ENCODE results near the gene MED19.
"Not testable (repeated sequence)": the region's sequence is repeated elsewhere in the genome, so short reads cannot be mapped to it uniquely, and the experiment has no call there.

Gene MED19

GRCh38 chr11:57704932-57705331 is 7.1 kb downstream of the MED19 start:
- DNase-seq: no peak

GRCh38 chr11:57703341-57703740 is 8.7 kb downstream of the MED19 start:
- no peak for DNase-seq

GRCh38 chr11:57700425-57700824 is 11.6 kb downstream of the MED19 start:
- no peak for DNase-seq

DNA sequence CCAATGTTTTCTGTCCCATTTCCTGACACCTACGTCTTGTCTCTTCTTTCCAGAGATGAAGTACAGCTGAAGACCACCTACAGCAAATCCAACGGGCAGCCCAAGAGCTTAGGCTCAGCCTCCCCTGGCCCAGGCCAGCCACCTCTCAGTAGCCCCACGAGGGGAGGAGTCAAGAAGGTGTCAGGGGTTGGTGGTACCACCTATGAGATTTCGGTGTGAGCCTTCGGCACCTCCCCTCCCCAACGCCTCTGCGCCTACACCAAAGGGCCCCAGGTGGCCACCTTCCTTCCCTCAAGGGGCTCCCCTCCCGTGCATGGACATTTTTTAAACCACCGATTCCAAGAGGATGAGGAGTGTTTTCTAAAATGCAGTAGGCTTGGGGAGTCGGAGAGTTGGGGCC is 12.2 kb downstream of the MED19 start:
- DNase-seq: no peak

DNA sequence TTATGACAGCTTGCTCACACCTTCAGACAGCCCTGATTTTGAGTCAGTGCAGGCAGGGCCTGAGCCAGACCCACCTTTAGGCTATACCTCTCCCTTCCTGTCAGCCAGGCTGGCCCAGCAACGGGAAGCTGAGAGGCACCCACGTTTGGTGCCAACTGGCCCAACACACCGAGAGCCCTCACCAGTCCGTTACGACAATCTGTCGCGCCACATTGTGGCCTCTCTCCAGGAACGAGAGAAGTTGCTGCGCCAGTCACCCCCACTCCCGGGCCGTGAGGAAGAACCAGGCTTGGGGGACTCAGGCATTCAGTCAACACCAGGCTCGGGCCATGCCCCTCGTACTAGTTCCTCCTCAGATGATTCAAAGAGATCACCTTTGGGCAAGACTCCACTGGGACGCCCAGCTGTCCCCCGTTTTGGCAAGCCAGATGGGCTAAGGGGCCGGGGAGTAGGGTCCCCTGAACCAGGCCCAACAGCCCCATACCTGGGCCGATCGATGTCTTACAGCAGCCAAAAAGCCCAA is 13.1 kb downstream of the MED19 start:
- DNase-seq: no peak

DNA sequence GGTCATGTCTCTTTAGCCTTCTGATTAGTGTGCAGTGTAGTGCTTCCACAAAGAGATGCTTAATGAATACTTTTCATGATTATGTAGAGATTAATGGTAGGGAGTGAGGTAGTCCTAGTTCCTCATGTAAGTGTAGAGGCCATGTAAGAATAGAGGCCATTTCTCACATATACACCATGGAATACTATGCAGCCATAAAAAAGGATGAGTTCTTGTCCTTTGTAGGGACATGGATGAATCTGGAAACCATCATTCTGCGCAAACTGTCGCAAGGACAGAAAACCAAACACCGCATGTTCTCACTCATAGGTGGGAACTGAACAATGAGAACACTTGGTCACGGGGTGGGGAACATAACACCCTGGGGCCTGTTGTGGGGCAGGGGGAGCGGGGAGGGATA is 21.5 kb downstream of the MED19 start:
- not testable (repeated sequence) for DNase-seq

DNA sequence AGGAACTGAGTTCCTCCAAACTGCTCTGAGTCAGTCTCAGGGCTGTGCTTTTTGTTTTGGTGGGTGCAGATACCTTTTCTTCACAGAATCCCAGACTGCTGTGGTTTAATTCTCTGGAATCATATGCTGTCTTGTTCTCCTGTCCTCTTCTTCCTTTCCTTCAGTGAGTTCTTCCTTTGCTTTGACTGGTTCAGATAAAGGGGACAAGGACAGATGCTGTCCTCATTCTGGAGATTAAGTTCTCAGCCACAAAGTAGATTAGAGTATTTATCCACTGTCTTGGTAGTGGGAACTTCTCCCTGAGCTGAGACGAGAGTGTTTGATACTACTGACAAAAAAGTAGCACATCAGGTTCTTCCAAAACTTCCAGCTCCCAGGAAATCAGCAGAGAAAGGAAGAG is 30.8 kb downstream of the MED19 start:
- DNase-seq: no peak

DNA sequence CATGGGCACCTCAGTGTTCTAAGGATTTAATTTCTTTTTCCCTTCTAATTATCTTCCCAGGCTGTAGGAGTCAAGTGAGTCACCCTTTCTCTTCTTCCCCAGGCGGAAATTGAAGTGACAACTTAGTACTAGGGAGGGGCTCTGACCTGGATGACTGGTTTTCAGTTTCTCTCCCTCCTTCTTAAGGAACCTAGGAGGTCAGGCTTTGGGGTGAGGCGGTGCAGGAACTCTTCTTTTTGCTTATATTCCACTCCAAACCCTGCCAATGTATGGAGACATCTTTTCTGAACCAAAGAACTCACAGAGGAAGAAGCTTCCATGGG is 31.5 kb downstream of the MED19 start:
- no peak for DNase-seq

- DNase-seq: no peak
These were observed 32.6 kb downstream of the MED19 start for GRCh38 chr11:57679396-57679795.

GRCh38 chr11:57675176-57675941 is 36.7 kb downstream of the MED19 start:
- DNase-seq: no peak

GRCh38 chr11:57674251-57674650 is 37.8 kb downstream of the MED19 start:
- no peak for DNase-seq

- DNase-seq: peak in 1 of 2 donors; percentile 61
These were observed 43.6 kb downstream of the MED19 start for GRCh38 chr11:57668434-57668782.

- peak; percentile 89 to 100 for DNase-seq
These were observed 44.1 kb downstream of the MED19 start, which contains the start of gene ZDHHC5 for GRCh38 chr11:57667736-57668433. ZDHHC5 (plus strand) TSS chr11:57668114; CDS start chr11:57673091, 4,977 bp downstream.

GRCh38 chr11:57667117-57667735 is 44.8 kb downstream of the MED19 start:
- peak; percentile 89 to 100 for DNase-seq

DNA sequence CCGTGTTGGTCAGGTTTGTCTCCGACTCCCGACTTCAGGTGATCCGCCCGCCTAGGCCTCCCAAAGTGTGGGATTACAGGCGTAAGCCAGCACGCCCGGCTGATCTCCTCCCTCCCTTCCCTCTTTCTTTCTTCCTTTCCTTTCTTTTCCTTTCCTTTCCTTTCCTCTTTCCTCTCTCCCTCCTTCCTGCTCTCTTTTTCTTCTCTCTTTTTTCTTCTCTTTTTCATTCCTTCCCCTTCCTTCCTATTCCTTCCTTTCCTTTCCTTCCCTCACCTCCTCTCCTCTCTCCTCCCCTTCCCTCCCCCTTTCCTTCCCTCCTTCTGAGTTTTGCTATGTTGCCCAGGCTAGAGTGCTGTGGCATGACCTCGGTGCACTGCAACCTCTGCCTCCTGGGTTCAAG is 48.0 kb downstream of the MED19 start:
- no peak for DNase-seq

GRCh38 chr11:57662893-57663292 is 49.1 kb downstream of the MED19 start:
- DNase-seq: no peak

- DNase-seq: no peak
These were observed 52.3 kb downstream of the MED19 start for GRCh38 chr11:57659669-57660068.

GRCh38 chr11:57658023-57658361 is 54.0 kb downstream of the MED19 start:
- no peak for DNase-seq

DNA sequence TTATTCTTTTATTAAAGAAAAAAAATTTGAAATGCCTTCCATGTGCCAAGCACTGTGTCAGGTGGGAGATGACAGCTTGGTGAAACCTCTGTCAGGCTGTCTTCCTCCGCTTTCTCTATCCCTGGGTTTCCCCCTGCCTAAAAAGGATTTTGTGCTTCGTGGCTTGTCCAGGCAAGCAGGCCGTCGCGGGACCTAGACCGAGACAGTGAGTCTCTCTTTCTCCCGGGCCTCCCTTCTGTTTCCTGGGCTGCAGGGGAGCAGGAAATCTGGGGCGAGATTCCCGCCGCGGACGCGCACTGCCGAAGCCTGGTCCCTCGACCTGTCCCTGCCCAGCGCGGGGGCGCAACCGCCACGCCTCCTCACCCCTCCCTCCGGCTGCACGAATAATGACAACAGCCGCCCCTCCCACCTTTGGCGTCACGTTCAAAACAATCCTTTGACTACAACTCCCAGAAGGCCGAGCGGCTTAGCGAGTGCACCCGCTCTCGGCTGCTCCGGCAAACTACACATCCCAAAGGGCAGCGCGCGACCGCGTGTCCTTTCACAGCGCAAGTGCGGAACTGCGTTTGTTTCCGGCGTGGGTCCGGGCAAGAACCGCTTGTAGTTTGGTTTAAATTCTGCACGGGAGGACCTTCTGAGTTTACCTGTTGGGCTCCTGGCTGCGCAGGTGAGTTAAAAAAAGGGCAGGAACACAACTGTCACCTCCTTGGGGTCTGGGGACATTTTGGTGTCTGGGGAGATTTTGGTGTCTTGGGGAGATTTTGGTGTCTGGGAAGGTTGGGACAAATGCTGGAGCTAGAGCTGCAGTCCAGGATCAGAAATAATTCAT is 54.6 kb downstream of the MED19 start, which contains the start of gene CLP1:
Gene CLP1, plus strand, starts transcription at position 569 of the 829 bp plus-strand sequence. CDS start 1,715 bp downstream, outside the sequence.
- peak; percentile 91 to 98 for DNase-seq

GRCh38 chr11:57656885-57657193 is 55.2 kb downstream of the MED19 start:
- DNase-seq: no peak
